Anterior cingulate cortex (tissue), 58 donors: ENCODE data around the gene CLDN5.
"Not testable (repeated sequence)": the region's sequence is repeated elsewhere in the genome, so short reads cannot be mapped to it uniquely, and the experiment has no call there.

ENCODE experiments used
- DNase-seq, 58 donors: peaks; one replicate each; lab custom pipeline; 2025; lab: John Stamatoyannopoulos, UW

The CLDN5 gene

DNA sequence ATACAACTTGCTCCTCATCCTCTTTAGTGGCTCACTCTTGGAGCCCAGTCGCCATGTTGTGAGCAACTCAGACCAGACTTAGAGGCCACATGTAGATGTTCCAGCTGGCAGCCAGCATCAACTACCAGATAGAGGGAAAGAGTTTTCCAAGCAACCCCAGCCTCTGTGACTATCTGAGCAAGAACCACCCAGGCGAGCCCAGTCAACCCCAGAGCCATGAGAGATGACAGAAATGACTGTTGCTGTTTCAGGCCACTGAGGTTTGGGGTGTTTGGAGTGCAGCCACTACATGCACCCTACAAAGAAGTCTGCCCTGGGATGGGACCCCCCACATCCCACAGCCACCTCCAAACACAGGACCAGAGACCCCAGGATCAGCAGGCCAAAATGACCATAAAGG lies 24.8 kb upstream of the CLDN5 start:
- DNase-seq: no peak

DNA sequence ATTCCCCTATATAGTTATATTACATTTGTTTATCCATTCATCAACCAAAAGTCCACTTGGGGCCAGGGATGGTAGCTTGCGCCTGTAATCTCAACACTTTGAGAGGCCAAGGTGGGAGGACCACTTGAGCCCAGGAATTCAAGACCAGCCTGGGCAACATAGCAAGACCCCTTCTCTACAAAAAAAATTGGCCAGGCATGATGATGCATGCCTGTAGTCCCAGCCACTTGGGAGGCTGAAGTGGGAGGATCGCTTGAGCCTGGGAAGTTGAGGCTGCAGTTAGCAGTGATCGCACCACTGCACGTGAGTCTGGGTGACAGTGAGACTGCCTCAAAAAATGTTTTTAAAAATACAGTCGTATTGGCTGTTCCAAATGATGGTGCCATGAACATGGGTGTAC lies 24.2 kb upstream of the CLDN5 start:
- not testable (repeated sequence) for DNase-seq

DNA sequence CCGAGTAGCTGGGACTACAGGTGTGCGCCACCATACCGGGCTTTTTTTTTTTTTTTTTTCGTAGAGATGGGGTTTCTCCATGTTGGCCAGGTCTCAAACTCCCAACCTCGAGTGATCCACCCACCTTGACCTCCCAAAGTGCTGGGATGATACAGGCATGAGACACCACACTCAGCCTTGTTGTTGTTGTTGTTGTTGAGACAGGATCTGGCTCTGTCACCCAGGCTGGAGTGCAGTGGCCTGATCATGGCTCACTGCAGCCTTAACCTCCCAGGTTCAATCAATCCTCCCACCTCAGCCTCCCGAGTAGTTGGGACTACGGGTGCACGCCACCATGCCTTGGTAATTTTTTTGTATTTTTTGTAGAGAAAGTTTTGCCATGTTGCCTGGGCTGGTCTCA lies 23.4 kb upstream of the CLDN5 start:
- no peak for DNase-seq

DNA sequence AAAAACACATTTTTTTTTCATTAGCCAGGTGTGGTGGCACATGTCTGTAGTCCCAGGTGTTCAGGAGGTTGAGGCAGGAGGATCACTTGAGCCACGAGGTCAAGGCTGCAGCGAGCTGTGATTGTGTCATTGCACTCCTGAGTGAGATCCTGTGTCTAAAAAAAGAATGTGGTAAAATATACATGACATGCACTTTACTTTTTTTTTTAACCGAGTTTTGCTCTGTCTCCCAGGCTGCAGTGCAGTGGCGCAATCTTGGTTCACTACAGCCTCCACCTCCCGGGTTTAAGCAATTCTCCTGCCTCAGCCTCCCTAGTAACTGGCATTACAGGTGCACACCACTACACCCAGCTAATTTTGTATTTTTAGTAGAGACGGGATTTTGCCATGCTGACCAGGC lies 22.5 kb upstream of the CLDN5 start:
- no peak for DNase-seq

DNA sequence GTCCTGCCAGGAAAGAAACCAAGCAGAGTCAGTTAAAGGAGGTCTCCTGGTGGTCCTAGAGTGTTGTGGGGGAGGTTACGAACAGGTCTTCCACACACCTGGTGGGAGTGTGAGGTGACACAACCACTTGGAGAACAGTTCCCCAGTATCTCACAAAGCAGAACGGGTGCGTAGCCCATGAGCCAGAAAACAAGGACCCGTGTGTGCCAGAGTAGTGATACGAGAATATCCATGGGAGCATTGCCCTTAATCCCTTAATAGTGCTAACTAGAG lies 21.7 kb upstream of the CLDN5 start:
- DNase-seq: no peak

DNA sequence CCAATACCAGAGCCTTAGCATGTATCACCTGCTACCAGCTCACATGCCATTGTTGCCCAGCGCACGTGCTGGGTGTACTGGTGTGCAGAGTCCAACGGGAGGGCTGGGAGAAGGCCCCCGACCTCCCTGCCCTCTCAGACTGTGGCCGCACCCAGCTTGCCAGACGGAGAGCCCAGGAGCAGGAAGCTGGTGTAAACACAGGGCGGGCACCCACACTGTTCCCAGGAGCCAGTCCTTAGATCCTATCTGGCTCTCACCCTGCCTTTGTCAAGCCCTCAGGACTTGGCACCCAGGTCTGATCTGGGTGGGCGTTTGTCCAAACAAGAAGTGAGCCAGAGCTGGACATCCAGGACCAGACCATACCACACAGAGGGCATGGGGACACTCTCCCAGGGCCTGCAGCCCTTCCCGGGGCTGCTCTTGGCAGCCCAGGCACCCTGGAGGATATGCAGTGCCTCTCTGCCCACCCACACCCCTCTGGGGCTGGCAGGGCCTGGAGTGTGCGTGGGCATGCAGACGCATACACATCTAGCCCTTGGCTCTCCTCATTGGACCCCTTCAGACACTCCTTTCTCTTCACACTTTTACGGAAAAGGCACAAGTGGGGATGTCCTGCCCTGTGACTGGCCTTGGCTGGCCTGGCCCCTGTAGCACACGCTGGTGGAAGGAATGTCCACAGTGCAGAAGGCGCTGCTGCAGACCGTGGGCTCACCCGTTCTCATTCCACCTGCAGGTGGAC lies 19.9 kb upstream of the CLDN5 start:
- no peak for DNase-seq

DNA sequence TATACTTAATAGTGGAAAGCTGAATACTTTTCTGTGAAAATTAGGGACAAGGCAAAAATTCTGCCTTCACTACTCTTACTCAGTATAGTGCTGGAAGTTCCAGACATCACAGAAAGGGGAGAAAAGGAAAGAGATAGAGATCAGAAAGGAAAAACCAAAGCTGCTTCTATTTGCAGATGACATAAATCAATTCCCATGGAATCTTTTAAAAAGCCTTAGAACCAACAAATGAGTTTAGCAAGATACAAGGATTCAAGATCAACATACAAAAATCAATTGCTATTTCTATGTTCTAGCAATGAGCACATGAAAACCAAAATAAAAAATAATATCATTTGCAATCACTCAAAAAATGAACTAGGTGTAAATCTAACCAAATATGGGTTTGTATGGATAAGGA lies 16.2 kb upstream of the CLDN5 start:
- no peak for DNase-seq

DNA sequence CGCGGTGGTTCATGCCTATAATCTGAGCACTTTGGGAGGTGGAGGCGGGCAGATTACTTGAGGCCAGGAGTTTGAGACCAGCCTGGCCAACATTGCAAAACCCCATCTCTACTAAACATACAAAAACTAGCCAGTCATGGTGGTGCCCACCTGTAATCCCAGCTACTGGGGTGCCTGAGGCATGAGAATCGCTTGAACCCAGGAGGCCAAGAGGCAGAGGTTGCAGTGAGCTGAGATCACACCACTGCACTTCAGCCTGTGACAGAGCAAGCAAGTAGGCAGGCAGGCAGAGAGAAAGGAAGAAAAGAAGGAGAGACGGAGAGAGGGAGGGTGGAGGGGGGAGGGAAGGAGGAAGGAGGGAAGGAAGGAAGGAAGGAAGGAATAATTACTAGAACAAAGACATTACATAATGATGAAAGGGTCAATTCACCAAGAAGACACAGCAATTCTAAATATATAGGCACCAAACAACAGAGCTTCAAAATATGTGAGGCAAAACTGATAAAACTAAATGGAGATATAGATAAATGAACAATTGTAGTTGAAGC lies 13.8 kb upstream of the CLDN5 start:
- no peak for DNase-seq

DNA sequence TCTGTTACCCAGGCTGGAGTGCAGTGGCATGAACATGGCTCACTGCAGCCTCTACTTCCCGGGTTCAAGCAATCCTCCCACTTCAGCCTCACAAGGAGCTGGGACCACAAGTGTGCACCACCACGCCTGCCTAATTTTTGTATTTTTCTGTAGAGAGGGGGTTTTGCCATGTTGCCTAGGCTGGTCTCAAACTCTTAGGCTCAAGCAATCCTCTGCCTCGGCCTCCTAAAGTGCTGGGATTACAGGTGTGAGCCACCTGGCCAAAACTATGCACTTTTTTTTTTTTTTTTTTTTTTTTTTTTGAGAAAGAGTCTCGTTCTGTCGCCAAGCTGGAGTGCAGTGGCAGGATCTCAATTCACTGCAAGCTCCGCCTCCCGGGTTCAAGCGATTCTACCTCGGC lies 12.4 kb upstream of the CLDN5 start:
- DNase-seq: no peak

DNA sequence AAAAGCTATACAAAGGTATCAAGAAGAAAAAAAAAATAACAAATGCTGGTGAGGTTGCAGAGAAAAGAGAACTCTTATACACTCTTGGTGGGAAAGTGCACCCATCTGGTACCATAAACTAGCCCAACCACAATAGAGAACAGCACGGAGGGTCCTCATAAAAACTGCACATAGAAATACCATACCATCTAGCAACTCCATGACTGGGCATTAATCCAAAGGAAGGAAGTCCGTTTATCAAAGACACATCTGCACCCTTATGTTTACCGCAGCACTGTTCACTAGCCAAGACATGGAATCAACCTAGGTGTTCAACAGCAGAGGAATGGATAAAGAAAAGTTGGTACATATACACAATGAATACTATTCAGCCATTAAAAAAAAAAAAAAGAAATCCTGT lies 10.8 kb upstream of the CLDN5 start:
- no peak for DNase-seq

DNA sequence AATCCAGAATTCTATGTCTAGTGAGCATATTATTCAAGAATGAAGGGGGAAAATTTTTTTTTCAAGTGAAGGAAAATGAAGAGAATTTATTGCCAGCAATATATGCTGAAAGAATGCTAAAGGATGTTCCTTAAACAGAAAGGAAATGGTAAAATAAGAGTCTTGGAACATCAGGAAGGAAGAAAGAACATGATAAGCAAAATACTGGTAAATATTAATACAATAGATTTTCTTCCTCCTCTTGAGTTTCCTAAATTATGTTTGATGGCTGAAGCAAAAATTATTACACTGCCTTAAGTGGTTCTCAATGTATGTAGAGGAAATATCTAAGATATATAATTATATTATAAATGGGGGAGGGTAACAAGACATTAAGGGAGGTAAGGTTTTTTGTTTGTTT lies 9.6 kb upstream of the CLDN5 start:
- no peak for DNase-seq

DNA sequence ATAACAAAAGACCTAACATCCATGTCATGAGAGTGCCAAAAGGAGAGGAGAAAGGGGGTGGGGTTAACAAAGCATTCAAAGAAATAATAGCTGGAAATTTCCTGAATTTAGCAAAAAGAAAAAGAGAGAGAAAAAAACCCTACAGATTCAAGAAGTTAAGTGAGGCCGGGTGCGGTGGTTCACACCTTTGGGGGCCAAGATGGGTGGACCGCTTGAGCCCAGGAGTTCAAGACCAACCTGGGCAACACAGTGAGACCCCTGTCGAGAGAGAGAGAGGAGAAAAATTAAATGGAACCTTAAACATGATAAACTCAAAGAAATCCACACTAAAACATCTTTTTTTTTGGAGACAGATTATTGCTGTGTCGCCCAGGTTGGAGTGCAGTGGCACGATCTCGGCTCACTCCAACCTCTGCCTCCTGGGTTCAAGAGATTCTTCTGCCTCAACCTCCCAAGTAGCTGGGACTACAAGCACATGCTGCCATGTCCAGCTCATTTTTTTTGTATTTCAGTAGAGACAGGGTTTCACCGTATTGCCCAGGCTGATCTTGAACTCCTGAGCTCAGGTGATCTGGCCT lies 8.9 kb upstream of the CLDN5 start:
- DNase-seq: no peak

DNA sequence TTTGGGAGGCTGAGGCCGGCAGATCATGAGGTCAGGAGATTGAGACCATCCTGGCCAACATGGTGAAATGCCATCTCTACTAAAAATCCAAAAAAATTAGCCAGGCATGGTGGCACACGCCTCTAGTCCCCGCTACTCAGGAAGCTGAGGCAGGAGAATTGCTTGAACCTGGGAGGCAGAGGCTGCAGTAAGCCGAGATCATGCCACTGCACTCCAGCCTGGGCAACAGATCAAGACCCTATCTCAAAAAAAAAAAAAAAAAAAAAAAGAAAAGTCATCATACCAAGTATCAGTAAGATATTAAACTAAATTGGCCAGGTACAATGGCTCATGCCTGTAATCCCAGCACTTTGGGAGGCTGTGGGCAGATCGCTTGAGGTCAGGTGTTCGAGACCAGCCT lies 7.1 kb upstream of the CLDN5 start:
- DNase-seq: not testable (repeated sequence)

DNA sequence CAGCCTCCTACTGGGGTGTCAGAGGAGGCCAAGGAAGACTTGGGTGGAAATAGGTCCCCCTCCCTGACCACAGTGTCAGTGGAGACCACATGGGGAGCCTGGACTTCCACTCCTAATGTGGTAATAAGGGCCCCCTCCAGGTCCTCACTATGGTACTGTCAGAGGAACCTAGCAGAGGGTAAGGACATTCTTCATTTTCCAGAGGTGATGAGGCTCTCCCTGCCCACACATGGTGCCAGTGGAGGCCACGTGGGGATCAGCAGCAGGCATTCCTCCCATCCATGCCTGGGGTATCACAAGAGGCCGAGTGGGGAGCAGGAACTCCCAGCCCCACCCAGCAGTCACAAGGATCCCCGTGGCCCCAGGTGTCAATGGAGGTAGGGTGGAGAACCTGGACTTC lies 6.5 kb upstream of the CLDN5 start:
- DNase-seq: no peak

DNA sequence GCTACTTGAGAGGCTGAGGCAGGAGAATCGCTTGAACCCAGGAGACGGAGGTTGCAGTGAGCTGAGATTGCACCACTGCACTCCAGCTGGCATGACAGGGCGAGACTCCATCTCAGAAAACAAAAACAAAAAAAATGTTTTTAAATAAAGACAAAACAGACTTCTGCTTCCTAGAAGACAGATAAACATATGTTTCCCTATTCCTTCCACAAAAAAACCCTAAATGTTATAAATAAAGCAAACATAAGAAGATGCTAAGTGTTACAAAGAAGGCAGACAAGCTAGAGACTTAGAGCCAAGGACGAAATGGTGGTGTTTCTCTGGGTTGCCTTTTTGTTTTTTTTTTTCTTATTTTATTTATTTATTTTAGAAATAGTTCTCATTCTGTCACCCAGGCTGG lies 5.6 kb upstream of the CLDN5 start:
- DNase-seq: no peak

DNA sequence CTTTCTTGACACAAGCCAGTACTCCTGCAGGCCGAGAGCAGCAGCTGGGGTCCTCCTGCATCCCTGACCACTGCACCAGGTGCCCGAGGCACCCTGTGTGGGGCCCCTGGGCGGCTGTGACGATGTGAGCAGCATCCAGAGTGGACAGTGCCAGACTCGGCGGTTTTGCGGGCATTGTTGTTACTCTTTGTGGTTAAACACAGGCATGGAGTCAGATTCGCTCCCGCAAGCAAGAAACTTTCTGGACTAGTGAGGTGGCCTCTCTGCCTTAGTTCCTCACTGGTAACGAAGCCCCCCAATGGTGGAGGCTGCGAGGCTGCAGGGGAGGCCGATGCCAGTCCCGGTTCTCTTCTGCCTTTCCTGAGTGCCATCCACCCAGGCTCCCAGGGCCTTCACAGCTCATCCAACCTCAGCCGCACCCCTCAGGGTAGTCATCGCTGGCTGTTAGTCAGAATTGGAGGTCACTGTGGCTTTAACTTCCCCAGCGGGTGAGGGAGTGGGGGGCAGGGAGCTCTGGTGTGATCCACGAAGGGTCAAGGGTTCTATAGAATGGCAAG lies 3.7 kb upstream of the CLDN5 start:
- no peak for DNase-seq

DNA sequence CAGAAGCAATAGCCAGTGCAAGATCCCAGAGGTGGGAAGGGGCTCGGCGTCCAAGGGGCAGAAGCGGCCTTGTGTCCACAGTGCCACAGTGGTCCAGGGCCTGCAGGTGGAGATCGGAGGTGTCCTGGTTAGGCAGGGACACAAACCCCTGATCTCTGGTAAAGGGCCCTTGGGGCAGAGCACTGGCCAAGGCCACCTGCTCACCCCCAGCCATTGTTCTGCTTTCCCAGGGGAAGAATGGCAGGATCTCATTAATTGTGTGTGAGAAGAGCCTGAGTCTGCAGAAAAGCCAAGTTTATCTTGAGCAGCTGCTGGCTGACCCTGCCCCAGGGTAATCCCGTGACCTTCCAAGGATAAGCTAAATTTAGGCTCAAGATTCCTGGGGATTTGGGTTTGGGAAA lies 3.1 kb upstream of the CLDN5 start:
- no peak for DNase-seq

DNA sequence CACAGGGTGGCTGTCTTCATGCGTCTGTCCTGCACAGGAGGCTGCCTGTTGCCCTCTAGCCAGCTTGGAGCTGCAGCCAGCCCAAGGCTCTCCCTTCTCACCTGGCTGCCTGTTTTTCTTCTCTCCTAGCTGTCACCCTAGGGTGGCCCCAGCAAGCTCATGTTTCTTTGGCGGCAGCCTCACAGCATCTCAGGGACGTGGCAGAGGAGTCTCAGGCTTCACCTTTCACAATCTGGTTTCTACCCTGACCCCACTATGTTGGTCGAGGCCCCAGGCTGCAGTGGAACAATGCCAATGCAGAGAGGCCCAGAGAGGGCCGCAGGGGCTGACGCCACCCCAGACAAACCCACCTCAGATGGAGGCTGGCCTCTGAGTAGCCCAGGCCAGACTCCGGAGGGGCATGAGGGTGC lies 2.5 kb upstream of the CLDN5 start:
- no peak for DNase-seq

DNA sequence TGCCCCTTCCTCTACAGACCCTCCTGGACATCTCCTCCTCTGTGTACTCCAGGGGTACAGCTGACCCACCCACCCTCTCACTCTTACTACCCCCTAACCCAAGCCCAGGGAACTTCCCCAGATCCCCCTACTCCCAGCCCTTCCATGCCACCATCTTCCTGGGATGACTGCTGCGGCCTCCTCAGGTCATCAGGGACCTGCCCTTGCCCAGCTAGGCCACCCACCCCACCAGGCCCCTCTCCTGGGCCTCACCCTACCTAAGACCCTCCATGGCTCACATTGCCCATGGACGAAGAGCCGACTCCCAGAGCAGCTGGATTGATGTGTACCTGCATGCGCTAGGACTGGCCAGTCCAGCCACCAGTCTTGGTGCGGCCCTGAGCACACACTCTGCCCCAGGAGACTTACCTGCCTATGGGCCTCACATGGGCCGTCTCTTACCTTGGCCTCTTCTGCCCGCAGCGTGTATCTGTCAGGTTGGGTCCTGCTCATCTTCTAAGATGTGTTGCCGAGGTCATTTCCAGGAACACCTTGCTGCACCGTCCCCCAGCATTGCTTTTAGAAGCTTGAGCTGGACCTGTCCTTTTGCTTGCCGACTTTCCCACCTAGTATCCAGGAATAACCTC lies 2.0 kb upstream of the CLDN5 start:
- DNase-seq: no peak

DNA sequence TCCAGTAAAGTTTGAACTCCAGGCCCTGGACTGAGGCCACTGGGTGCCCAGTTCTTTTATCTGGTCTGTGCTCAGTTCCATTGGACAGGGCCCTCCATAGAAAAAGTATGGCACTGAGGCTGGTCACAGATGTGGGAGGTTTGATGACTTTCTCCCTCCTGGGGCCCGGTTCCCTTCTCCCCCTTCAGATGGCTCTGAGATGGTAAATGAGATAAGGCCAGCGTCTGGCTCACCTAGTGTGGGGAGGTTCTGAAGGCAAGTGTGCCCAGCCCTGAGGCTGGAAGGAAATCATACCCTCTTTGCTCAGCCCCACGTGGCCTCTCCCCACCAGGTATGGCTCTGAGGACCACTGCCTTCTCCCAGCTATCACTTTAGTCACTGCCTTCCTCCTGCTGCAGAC lies 1.5 kb upstream of the CLDN5 start:
- DNase-seq: no peak

DNA sequence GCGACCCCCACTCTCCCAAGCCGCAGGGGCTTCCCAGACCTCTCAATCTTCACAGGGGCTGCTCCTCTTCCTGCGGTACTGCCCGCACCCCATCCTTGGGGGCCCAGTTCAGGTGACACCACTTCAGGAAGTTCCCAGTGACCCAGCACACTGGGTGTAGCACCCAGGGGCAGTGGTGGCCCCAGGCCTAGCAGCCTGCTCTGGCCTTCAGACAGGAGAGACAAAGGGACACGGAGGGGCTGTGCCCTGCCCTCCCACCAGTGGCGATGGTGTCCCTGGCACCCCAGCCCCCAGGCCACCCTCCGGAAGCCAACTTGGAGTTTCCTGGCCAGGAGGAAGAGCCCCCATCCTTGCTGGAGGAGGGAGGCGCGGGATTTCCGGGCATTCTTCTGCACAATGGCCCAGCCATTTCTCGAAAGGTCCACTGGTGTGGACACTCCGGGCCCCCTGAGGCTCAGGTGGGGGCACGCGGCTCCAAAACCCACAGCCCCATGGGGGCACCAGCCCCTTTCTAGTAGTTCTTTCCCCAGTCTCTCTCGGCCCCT lies 978 bp upstream of the CLDN5 start:
- no peak for DNase-seq
